Esophagus squamous epithelium (tissue), 5 donors: ENCODE measurements around the gene RIPK4. TPM values are rescaled to one million over a fixed set of nuclear protein-coding genes. Genes with fewer than 3 reads are reported as not detected.

ENCODE experiments used
- DNase-seq: peaks from one replicate; lab custom pipeline; 2025; lab: John Stamatoyannopoulos, UW
- H3K27ac ChIP-seq, 4 donors: fragments of 200-600 bp; sonication (generic); one replicate each; pipeline ENCODE4 v1.5.1; 2016 to 2019; ENCODE audit warnings: mild to moderate bottlenecking in 1 of 4
- H3K27me3 ChIP-seq, 4 donors: fragments of 200-600 bp; sonication (generic); 1 replicate in 3 of 4; 2 replicates in 1 of 4; pipeline versions ENCODE4 v1.5.1 to v1.6.0; 2017 to 2021; ENCODE audit warnings: antibody characterized with exemption in 1 of 4
- H3K36me3 ChIP-seq, 3 donors: fragments of 200-600 bp; sonication (generic); one replicate each; pipeline ENCODE4 v1.5.1; 2016 to 2019
- H3K4me1 ChIP-seq, 3 donors: fragments of 200-600 bp; sonication (generic); one replicate each; pipeline ENCODE4 v1.5.1; 2017 to 2019
- H3K4me3 ChIP-seq, 4 donors: fragments of 200-600 bp; sonication (generic); 1 replicate in 3 of 4; 2 replicates in 1 of 4; pipeline ENCODE4 v1.5.1; 2016 to 2019; ENCODE audit warnings: mild to moderate bottlenecking in 2 of 4, moderate library complexity in 1 of 4
- H3K9me3 ChIP-seq, 3 donors: fragments of 200-600 bp; sonication (generic); one replicate each; pipeline ENCODE4 v1.5.1; 2016 to 2019
- CTCF ChIP-seq, 6 experiments: fragments of 450-650 bp in 4 of 6; fragments of 200-600 bp in 2 of 6; sonication (generic) in 2 of 6; IDR thresholded peaks; one replicate each; pipeline ENCODE4 v1.5.1; 2016 to 2019; ENCODE audit warnings: antibody characterized with exemption in 6 of 6, mild to moderate bottlenecking in 4 of 6, moderate library complexity in 4 of 6
- POLR2A ChIP-seq, 4 donors: fragments of 450-650 bp; IDR thresholded peaks; one replicate each; pipeline ENCODE4 v1.6.1; 2017; ENCODE audit warnings: antibody characterized with exemption in 4 of 4, mild to moderate bottlenecking in 4 of 4, moderate library complexity in 3 of 4
- WGBS, 2 donors: methylation state at CpG; one replicate each; pipeline ENCODE4 v1.1.5; 2018; 5-methylcytosine and 5-hydroxymethylcytosine counted together
- intact Hi-C: fragments of 100-400 bp; cut with DNase I; formaldehyde crosslinking; loops from one replicate; pipeline ENCODE4 v1.15.0; 2022
- total RNA-seq, 4 donors: library from RNA; depleted of rRNA; stranded (reverse); fragments of >200 nt; gene quantifications; one replicate each; pipeline ENCODE4 v1.1.0, GENCODE V29; 2016
- donor health status: DM: yes; HTN: yes; CAD: no.

The RIPK4 gene
- total RNA-seq, 4 donors from 2014 or later, result 41.1 to 93.5 (median 68.8) TPM

DNA sequence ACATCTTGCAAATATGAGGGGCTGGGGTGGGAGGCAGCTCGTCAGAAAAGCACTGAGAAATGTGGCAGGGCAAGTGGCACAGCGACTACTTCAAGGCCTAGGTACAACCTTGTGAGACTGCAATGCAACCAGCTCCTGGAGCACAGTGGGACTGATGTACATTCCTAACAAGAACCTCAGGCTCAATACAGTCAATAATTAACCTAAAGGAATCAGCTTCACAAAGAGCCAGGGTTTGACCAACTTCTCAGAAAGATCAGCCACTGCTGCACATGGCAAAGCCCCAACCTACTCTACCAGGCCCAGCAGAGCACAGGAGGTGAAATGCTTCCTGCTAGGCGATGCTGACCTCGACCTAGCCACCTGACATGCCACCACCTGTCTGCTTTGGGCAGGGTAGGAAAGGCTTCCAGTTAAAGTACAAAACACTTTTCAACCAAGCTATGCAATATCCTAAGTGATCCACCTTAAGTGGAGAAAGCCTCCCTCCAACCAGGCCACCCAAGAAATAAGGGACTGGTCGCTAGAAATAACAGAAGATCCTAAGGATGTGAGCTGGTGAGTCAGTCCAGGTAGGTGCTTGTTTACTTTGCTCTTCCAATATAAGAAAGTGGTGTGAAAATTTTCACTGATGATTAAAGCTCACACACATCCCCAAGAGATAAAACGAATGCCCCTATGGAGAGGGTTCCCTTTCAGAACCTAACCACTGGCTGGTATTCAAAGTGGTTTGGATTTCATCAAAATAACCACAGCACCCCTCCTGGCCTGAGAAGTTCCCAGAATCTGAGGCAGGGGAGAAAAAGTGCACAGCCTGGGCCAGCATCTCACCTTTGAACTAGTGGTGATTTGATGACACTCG is 2.1 kb downstream of the RIPK4 start:
- TF ChIP-seq CTCF (IDR thresholded peaks at IDR 0.05) (no peak), POLR2A (IDR thresholded peaks at IDR 0.05) (peak in 1 of 4 donors; percentile 20)
- H3K36me3 ChIP-seq, result peaks cover 0 to 8% (median 0%) of the 10 kb centered on the region in 3 donors
- H3K27me3 ChIP-seq, result peaks cover 0 to 100% (median 9%) of the 10 kb centered on the region in 4 donors
- intact Hi-C loops, result no loop called here
- peak overlapping the region; percentile 52 to 80 (median 64) for H3K4me3 ChIP-seq
- no peak for DNase-seq
- H3K9me3 ChIP-seq, result no peaks in the 10 kb centered on the region
- peak overlapping the region; percentile 89 to 97 (median 96) for H3K27ac ChIP-seq
- 33 to 37% methylated on average over 7 of the region's 7 CpGs for WGBS, 2 donors
- peaks cover 25 to 84% (median 40%) of the 10 kb centered on the region in 3 donors for H3K4me1 ChIP-seq

GRCh38 chr21:41763996-41764395 is 2.9 kb downstream of the RIPK4 start:
- intact Hi-C loops, result no loop called here
- Histone ChIP-seq H3K27ac (peak overlapping the region; percentile 89 to 97 (median 96)), H3K4me3 (peak overlapping the region; percentile 52 to 80 (median 64)), H3K27me3 (peaks cover 0 to 98% (median 9%) of the 10 kb centered on the region in 4 donors), H3K9me3 (no peaks in the 10 kb centered on the region), H3K36me3 (peaks cover 0 to 8% (median 0%) of the 10 kb centered on the region in 3 donors), H3K4me1 (peaks cover 25 to 88% (median 46%) of the 10 kb centered on the region in 3 donors)
- WGBS, 2 donors, result 20 to 60% methylated on average over 1 to 2 of the region's 8 CpGs
- no peak for DNase-seq
- TF ChIP-seq CTCF (IDR thresholded peaks at IDR 0.05) (no peak), POLR2A (IDR thresholded peaks at IDR 0.05) (no peak)

DNA sequence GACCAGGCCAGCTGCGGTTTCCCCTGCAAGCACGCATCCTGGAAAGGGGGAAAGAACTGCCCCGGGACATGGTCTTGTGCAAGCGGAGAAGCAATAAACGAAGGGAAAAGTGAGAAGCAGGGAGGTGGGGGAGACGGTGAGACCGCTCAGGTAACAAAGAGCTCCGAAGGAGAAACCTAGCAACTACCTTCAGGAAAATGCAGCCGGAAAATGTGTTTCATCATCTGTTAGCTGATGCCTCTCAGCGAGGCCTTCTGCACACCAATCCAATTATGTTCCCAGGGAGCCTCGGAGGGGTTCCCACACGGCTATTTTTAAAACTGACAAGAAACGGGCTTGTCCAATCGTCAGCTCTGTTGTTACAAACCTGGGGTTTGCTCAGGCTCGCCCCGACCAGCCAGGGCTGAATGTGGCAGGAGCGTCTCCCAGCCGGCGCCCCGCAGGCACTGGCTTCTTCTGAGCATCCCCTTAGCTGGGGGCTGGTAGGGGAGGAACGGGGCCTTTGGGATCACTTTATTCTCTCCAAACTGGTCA is 3.4 kb downstream of the RIPK4 start:
- intact Hi-C loops, result no loop called here
- H3K9me3 ChIP-seq, result no peaks in the 10 kb centered on the region
- peaks cover 25 to 88% (median 43%) of the 10 kb centered on the region in 3 donors for H3K4me1 ChIP-seq
- no peak for DNase-seq
- no peak for TF ChIP-seq CTCF (IDR thresholded peaks at IDR 0.05)
- peak in 1 of 4 donors; percentile 21 for TF ChIP-seq POLR2A (IDR thresholded peaks at IDR 0.05)
- WGBS, 2 donors, result 8 to 13% methylated on average over 14 to 15 of the region's 21 CpGs
- H3K36me3 ChIP-seq, result peaks cover 0 to 14% (median 0%) of the 10 kb centered on the region in 3 donors
- peak overlapping the region; percentile 52 to 80 (median 64) for H3K4me3 ChIP-seq
- peak overlapping the region; percentile 89 to 97 (median 96) for H3K27ac ChIP-seq
- H3K27me3 ChIP-seq, result peaks cover 0 to 97% (median 9%) of the 10 kb centered on the region in 4 donors

DNA sequence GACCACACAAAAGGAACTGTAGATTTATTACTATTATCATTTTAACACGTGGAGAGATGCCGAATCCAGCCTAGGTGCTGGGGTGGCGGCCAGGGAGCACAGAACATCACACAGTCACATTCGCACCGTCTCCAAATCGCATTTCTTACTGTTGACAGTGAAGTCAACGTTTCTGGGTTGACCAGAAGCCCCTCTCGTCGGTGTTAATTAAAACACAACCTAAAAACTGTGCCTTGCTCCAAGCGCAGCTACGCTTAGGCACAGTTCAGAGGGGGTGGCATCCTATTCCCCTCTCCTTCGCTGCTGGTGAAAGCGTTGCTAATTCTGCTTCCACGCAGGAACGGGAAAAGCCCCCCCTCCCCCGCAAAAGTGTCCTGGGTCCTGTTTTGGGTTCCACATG is 4.1 kb downstream of the RIPK4 start:
- TF ChIP-seq CTCF (IDR thresholded peaks at IDR 0.05) (no peak), POLR2A (IDR thresholded peaks at IDR 0.05) (no peak)
- Histone ChIP-seq H3K4me1 (peaks cover 18 to 85% (median 36%) of the 10 kb centered on the region in 3 donors), H3K4me3 (peak overlapping the region in 3 of 4 donors; percentile 63 to 80 (median 65)), H3K9me3 (no peaks in the 10 kb centered on the region), H3K27ac (peak overlapping the region in 3 of 4 donors; percentile 95 to 97 (median 97)), H3K27me3 (peaks cover 0 to 90% (median 7%) of the 10 kb centered on the region in 4 donors), H3K36me3 (peaks cover 0 to 19% (median 0%) of the 10 kb centered on the region in 3 donors)
- WGBS, 2 donors, result 40 to 43% methylated on average over 15 to 16 of the region's 16 CpGs
- intact Hi-C loops, result no loop called here
- no peak for DNase-seq
